Transverse colon (tissue), 4 donors: ENCODE measurements around the gene PYHIN1. TPM values are rescaled to one million over a fixed set of nuclear protein-coding genes. Genes with fewer than 3 reads are reported as not detected.
A peak's percentile ranks its signal among the peaks of the same experiment; 100 is the strongest.

ENCODE experiments used
- DNase-seq: peaks from one replicate; pipeline ENCODE4 v3.0.0-alpha.2; 2019
- H3K27ac ChIP-seq, 4 donors: fragments of 200-600 bp; sonication (generic); 2 replicates each; pipeline ENCODE4 v1.5.1; 2016 to 2018; ENCODE audit warnings: inconsistent platforms in 4 of 4
- H3K27me3 ChIP-seq: fragments of 200-600 bp; sonication (generic); 2 replicates; pipeline ENCODE4 v1.5.1; 2017; ENCODE audit warnings: inconsistent platforms
- H3K36me3 ChIP-seq, 4 donors: fragments of 200-600 bp; sonication (generic); 2 replicates each; pipeline ENCODE4 v1.5.1; 2017 to 2019; ENCODE audit warnings: inconsistent platforms in 4 of 4
- H3K4me1 ChIP-seq, 4 donors: fragments of 200-600 bp; sonication (generic); 2 replicates each; pipeline ENCODE4 v1.5.1; 2017 to 2020; ENCODE audit warnings: inconsistent platforms in 4 of 4
- H3K4me3 ChIP-seq, 4 donors: fragments of 200-600 bp; sonication (generic); 1 replicate in 1 of 4; 2 replicates in 3 of 4; pipeline versions ENCODE4 v1.5.1 to v1.6.1; 2017 to 2019; ENCODE audit warnings: inconsistent platforms in 4 of 4
- H3K9me3 ChIP-seq, 2 donors: fragments of 200-600 bp; sonication (generic); 2 replicates each; pipeline ENCODE4 v1.5.1; 2017 to 2019; ENCODE audit warnings: inconsistent platforms in 2 of 2
- CTCF ChIP-seq, 5 experiments: fragments of 200-600 bp in 3 of 5; fragments of 450-650 bp in 2 of 5; sonication (generic) in 3 of 5; IDR thresholded peaks; 1 replicate in 2 of 5; 2 replicates in 3 of 5; pipeline ENCODE4 v1.5.1; 2016 to 2017; ENCODE audit warnings: antibody characterized with exemption in 5 of 5, inconsistent platforms in 3 of 5, mild to moderate bottlenecking in 2 of 5, moderate library complexity in 1 of 5
- EP300 ChIP-seq: sonication (generic); formaldehyde crosslinking; IDR thresholded peaks from one replicate; pipeline ENCODE4 v1.6.1; 2017; ENCODE audit warnings: antibody characterized with exemption, low read depth
- POLR2A ChIP-seq: fragments of 450-650 bp; IDR thresholded peaks from one replicate; pipeline ENCODE4 v1.6.1; 2016; ENCODE audit warnings: antibody characterized with exemption, mild to moderate bottlenecking, moderate library complexity
- POLR2AphosphoS5 ChIP-seq, 3 donors: sonication (generic); formaldehyde crosslinking; IDR thresholded peaks; one replicate each; pipeline ENCODE4 v1.6.1; 2016; ENCODE audit warnings: antibody characterized with exemption in 3 of 3
- WGBS, 2 donors: methylation state at CpG; one replicate each; pipeline ENCODE4 v1.1.5; 2018; ENCODE audit warnings: low coverage in 1 of 2; 5-methylcytosine and 5-hydroxymethylcytosine counted together
- in situ Hi-C, 4 donors: fragments of 200-750 bp; cut with MboI; loops; one replicate each; pipeline versions ENCODE4 v1.15.0 to v1.15.1; 2017; ENCODE audit warnings: low sequenced_read_pairs in 3 of 4, low pct_ligation_motif_present in 1 of 4, low pct_unique_long_range_greater_than_20kb in 1 of 4
- intact Hi-C: fragments of 100-400 bp; cut with DNase I; formaldehyde crosslinking; loops from one replicate; pipeline ENCODE4 v1.15.1; 2023; ENCODE audit warnings: low total_unique reads
- total RNA-seq, 4 donors: library from RNA; depleted of rRNA; stranded (reverse); fragments of >200 nt; gene quantifications; one replicate each; pipeline ENCODE4 v1.1.0, GENCODE V29; 2016

The PYHIN1 gene
- total RNA-seq, 4 donors from 2014 or later, result 0.68 to 4.4 (median 1.5) TPM; not detected in 1

GRCh38 chr1:159012495-159012894 is 81.1 kb downstream of the PYHIN1 start:
- H3K27me3 ChIP-seq, result no peaks in the 10 kb centered on the region
- H3K27ac ChIP-seq, result peak overlapping the region; percentile 49 to 90 (median 88)
- H3K9me3 ChIP-seq, result no peaks in the 10 kb centered on the region
- peak overlapping the region in 2 of 4 donors; percentile 18 to 60 for H3K4me3 ChIP-seq
- in situ Hi-C loops (no loop called here), intact Hi-C loops (no loop called here)
- peak; percentile 15 for DNase-seq
- WGBS, 2 donors, result 47 to 63% methylated on average over 4 to 6 of the region's 6 CpGs
- H3K36me3 ChIP-seq, result peaks cover 0 to 12% (median 3%) of the 10 kb centered on the region in 4 donors
- peaks cover 0 to 55% (median 4%) of the 10 kb centered on the region in 4 donors for H3K4me1 ChIP-seq
- no peak for TF ChIP-seq EP300
- no peak for TF ChIP-seq CTCF (IDR thresholded peaks at IDR 0.05)
- peak; percentile 46 to 64 (median 52) for TF ChIP-seq POLR2AphosphoS5 (IDR thresholded peaks at IDR 0.05)
- peak; percentile 39 for TF ChIP-seq POLR2A

- no peak for TF ChIP-seq POLR2AphosphoS5 (IDR thresholded peaks at IDR 0.05)
- no peak for TF ChIP-seq EP300
- no peak for TF ChIP-seq CTCF (IDR thresholded peaks at IDR 0.05)
- no peak for TF ChIP-seq POLR2A
- 70 to 93% methylated on average over 3 of the region's 3 CpGs for WGBS, 2 donors
- peaks cover 0 to 59% (median 4%) of the 10 kb centered on the region in 4 donors for H3K4me1 ChIP-seq
- H3K27me3 ChIP-seq, result no peaks in the 10 kb centered on the region
- no peaks in the 10 kb centered on the region for H3K9me3 ChIP-seq
- in situ Hi-C loops (no loop called here), intact Hi-C loops (no loop called here)
- peak overlapping the region in 1 of 4 donors; percentile 60 for H3K4me3 ChIP-seq
- H3K36me3 ChIP-seq, result peaks cover 0 to 27% (median 3%) of the 10 kb centered on the region in 4 donors
- no peak for DNase-seq
- peak overlapping the region; percentile 12 to 90 (median 88) for H3K27ac ChIP-seq
These were observed 82.7 kb downstream of the PYHIN1 start for GRCh38 chr1:159014003-159014571.

- Histone ChIP-seq H3K9me3 (no peaks in the 10 kb centered on the region), H3K27me3 (no peaks in the 10 kb centered on the region), H3K27ac (peak overlapping the region in 3 of 4 donors; percentile 59 to 90 (median 67)), H3K36me3 (peaks cover 0 to 29% (median 3%) of the 10 kb centered on the region in 4 donors), H3K4me1 (peaks cover 0 to 56% (median 2%) of the 10 kb centered on the region in 4 donors), H3K4me3 (no peak overlapping the region)
- intact Hi-C loops, result no loop called here
- WGBS, 2 donors, result 69 to 88% methylated on average over 3 of the region's 3 CpGs
- in situ Hi-C loops, result no loop called here
- DNase-seq, result no peak
- TF ChIP-seq EP300 (no peak), POLR2AphosphoS5 (IDR thresholded peaks at IDR 0.05) (no peak), POLR2A (no peak), CTCF (IDR thresholded peaks at IDR 0.05) (no peak)
These were observed 83.5 kb downstream of the PYHIN1 start for GRCh38 chr1:159014851-159015250.

- Histone ChIP-seq H3K9me3 (no peaks in the 10 kb centered on the region), H3K4me3 (no peak overlapping the region), H3K4me1 (peaks cover 0 to 56% (median 2%) of the 10 kb centered on the region in 4 donors), H3K27me3 (no peaks in the 10 kb centered on the region), H3K36me3 (peaks cover 0 to 29% (median 3%) of the 10 kb centered on the region in 4 donors), H3K27ac (peak overlapping the region; percentile 25 to 90 (median 63))
- 52 to 58% methylated on average over 4 of the region's 4 CpGs for WGBS, 2 donors
- DNase-seq, result peak; percentile 67
- in situ Hi-C loops (no loop called here), intact Hi-C loops (no loop called here)
- TF ChIP-seq EP300, result no peak
- TF ChIP-seq POLR2AphosphoS5 (IDR thresholded peaks at IDR 0.05), result peak; percentile 46 to 67 (median 66)
These were observed 84.1 kb downstream of the PYHIN1 start for GRCh38 chr1:159015440-159015909.
